ENCODE results near the gene CUL3. TPM values are rescaled to one million over a fixed set of nuclear protein-coding genes. Genes with fewer than 3 reads are reported as not detected.
A peak's percentile ranks its signal among the peaks of the same experiment; 100 is the strongest.
"Not testable (repeated sequence)": the region's sequence is repeated elsewhere in the genome, so short reads cannot be mapped to it uniquely, and the experiment has no call there.

The CUL3 gene
- total RNA-seq, 1 donor from 2014 or later: 73.7 TPM

DNA sequence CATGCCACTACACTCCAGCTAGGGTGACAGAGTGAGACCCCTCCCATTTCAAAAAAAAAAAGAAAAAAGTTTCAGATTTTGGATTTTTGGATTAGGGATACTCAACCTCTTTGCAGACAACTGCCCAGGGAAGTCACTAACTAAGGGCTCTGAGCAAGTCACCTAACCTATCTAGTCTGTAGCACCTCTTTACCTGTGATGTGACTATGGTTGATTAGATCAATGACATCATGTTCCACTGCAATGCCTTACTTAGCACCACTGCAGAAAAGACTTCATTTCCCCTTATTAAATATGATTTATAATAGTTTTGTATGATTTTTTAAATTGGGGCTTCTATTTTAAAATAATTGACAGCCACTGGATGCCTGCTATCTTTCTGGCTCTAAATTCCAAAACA is 41.2 kb downstream of the CUL3 start:
- DNase-seq (ENCODE audit: low spot score): no peak

DNA sequence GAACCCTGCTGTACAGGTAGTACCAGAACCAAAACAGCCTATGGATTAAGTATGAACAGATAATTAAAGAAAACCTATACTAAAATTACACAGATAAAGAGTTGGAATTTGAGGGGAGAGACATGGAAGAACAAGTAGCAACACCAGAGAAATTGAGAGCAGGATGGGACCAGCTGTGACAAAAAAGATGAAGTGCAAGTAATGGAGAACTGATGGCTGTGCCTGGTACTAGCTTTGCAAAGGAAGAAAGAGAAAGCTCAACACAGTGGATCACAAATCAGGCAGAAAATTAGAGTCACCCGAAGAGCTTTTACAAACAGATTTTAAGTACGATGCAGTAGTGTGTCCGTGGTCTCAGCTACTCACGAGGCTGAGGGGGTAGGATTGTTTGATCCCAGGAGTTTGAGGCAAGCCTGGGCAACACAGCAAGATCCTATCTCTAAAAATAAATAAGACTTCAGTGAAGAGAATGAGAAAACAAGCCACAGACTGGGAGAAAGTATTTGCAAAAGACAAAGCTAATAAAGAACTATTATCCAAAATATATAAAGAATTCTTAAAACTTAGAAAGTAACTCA is 46.5 kb downstream of the CUL3 start:
- no peak for DNase-seq (ENCODE audit: low spot score)

- DNase-seq (ENCODE audit: low spot score): no peak
Observed at GRCh38 chr2:224532931-224533330, 52.2 kb downstream of the CUL3 start.

- no peak for DNase-seq (ENCODE audit: low spot score)
Observed at GRCh38 chr2:224532441-224532840, 52.7 kb downstream of the CUL3 start.

GRCh38 chr2:224528171-224528570 is 57.0 kb downstream of the CUL3 start:
- no peak for DNase-seq (ENCODE audit: low spot score)

DNA sequence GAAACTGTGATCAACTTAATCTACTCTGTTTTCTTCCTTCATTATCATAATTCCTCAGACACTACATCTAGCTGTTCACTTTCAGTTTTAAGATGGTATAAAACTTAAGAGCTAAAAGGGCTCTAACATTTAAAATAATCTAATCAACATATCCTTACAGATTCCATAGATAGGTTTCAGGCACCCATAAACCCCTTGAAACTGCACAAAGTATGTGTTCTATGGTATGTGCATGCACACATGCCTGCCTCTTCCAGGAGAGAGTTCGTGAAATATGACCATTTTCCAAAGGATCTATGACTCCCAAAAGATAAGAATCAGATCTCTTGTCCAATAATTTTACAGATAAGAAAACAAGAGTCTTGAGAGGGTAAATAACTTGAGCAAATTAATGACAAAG is 59.4 kb downstream of the CUL3 start:
- DNase-seq (ENCODE audit: low spot score): no peak

DNA sequence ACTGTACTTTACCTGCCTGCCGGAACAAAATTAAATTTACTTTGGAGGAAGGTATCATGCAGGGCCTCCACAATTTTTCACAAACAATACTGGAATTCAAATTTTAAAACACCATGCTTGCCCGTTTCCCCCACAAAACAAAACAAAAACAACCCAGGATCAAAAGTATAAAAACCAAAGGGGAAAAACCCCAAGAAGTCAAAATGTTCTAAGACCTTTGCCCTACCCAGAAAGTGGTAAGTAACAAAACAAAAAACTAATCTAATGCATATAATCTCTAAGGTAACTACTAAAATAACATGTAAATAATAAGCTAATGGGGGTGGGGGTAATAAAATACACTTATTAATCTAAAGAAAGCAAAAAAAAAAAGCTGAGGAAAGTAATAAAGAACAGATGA is 60.5 kb downstream of the CUL3 start:
- DNase-seq (ENCODE audit: low spot score): no peak

- no peak for DNase-seq (ENCODE audit: low spot score)
Observed at GRCh38 chr2:224523626-224524577, 61.3 kb downstream of the CUL3 start.

- not testable (repeated sequence) for DNase-seq (ENCODE audit: low spot score)
Observed at GRCh38 chr2:224522483-224522882, 62.7 kb downstream of the CUL3 start.

GRCh38 chr2:224520064-224520463 is 65.1 kb downstream of the CUL3 start:
- no peak for DNase-seq (ENCODE audit: low spot score)

- no peak for DNase-seq (ENCODE audit: low spot score)
Observed at GRCh38 chr2:224518806-224519580, 66.2 kb downstream of the CUL3 start.

- DNase-seq (ENCODE audit: low spot score): no peak
Observed at GRCh38 chr2:224517963-224518362, 67.2 kb downstream of the CUL3 start.

GRCh38 chr2:224516393-224516792 is 68.8 kb downstream of the CUL3 start:
- not testable (repeated sequence) for DNase-seq (ENCODE audit: low spot score)

- no peak for DNase-seq (ENCODE audit: low spot score)
Observed at GRCh38 chr2:224513991-224514390, 71.2 kb downstream of the CUL3 start.

GRCh38 chr2:224507789-224508188 is 77.4 kb downstream of the CUL3 start:
- DNase-seq (ENCODE audit: low spot score): no peak

GRCh38 chr2:224506494-224506893 is 78.7 kb downstream of the CUL3 start:
- no peak for DNase-seq (ENCODE audit: low spot score)

DNA sequence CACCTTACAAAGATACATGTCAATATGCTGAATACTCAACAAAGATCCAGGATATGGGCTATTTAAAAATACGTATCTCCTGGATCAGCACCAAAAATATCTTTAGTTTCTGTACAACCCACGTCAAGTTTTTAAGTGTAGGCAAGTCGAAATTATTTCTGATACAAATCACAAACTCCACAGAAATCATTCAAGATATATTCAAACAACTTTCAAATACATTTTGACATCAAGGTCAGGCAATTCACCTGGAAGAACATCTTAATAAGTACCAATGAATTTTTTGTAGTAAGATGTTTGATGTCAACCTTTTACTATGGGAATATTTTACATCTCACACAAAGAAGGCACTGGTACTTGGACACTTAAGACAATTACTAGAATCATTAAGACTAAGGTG is 86.2 kb downstream of the CUL3 start:
- DNase-seq (ENCODE audit: low spot score): no peak

DNA sequence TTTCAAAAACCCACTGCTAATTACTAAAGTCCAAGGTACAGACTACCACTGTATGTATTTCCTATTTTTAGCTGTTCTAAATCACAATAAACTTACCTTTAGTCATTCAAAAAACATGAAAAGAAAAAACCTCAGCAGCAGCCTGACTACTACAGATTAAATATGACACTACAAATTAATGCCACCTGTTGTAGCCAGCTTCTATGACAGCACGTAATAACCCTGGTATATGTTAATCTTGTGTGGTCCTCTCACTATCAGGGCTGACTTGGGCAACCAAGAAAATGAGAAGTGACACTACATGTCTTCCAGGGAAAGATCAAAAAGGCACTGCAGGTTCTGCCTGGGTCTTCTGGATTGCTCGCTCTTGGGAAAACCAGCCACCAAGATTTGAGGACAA is 92.6 kb downstream of the CUL3 start:
- no peak for DNase-seq (ENCODE audit: low spot score)

DNA sequence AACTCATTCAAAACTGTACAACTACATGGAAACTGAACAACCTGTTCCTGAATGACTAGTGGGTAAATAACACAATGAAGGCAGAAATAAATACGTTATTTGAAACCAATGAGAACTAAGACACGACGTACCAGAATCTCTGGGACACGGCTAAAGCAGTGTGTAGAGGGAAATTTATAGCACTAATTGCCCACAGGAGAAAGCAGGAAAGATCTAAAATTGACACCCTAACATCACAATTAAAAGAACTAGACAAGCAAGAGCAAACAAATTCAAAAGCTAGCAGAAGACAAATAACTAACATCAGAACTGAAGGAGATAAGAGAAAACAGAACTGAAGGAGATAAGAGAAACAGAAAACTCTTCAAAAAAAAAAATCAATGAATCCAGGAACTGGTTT is 97.2 kb downstream of the CUL3 start:
- not testable (repeated sequence) for DNase-seq (ENCODE audit: low spot score)

DNA sequence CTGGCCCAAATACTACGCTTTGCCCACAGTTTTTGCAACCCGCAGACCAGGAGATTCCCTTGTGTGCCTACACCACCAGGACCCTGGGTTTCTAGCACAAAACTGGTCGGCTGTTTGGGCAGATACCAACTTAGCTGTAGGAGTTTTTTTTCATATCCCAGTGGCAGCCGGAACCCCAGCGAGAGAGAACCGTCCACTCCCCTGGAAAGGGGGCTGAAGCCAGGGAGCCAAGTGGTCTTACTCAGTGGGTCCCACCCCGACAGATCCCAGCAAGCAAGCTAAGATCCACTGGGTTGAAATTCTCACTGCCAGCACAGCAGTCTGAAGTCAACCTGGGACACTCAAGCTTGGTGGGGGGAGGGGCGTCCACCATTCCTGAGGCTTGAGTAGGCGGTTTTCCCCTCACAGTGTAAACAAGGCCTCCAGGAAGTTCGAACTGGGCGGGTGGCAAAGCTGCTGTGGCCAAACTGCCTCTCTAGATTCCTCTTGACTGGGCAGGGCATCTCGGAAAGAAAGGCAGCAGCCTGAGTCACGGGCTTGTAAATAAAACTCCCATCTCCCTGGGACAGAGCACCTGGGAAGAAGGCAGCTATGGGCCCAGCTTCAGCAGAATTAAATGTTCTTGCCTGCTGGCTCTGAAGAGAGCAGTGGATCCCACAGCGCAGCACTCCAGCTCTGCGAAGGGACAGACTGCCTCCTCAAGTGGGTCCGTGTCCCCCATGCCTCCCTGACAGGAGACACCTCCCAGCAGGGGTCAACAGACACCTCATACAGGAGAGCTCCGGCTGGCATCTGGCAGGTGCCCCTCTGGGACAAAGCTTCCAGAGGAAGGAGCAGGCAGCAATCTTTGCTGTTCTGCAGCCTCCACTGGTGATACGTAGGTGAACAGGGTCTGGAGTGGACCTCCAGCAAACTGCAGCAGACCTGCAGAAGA is 99.8 kb downstream of the CUL3 start:
- peak; percentile 93 for DNase-seq (ENCODE audit: low spot score)

- DNase-seq (ENCODE audit: low spot score): no peak
Observed at GRCh38 chr2:224479826-224480225, 105.3 kb downstream of the CUL3 start.

All from mucosa of gallbladder (tissue), 1 donor.